GM21723 (cell line): ENCODE results near the gene NEMP2.

ENCODE experiments used
- ATAC-seq: cut with Tn5 transposase; IDR thresholded peaks from one replicate; pipeline ENCODE4 v1.9.1; 2021; ENCODE audit warnings: mild to moderate bottlenecking, moderate library complexity; ENCODE audit not compliant: unreplicated experiment

Gene NEMP2

DNA sequence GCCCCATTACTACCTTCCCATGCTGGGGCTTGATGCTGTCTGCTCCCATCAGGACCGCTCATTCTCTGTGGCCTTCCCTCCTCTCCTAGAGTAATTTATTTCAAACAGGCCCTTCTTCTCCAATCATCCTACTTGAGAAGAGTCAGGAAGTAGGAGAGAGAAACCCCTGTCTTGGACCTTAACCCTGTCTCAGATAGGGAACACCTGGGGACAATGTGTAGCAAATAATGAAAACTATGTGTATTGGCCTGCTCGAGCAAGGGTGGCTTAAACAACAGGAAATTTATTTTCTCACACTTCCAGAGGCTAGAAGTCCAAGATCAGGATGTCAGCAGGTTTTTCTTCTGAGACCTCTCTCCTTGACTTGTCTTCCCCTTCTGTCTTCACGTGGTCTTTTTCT lies 26.6 kb upstream of the NEMP2 start:
- no peak for ATAC-seq

DNA sequence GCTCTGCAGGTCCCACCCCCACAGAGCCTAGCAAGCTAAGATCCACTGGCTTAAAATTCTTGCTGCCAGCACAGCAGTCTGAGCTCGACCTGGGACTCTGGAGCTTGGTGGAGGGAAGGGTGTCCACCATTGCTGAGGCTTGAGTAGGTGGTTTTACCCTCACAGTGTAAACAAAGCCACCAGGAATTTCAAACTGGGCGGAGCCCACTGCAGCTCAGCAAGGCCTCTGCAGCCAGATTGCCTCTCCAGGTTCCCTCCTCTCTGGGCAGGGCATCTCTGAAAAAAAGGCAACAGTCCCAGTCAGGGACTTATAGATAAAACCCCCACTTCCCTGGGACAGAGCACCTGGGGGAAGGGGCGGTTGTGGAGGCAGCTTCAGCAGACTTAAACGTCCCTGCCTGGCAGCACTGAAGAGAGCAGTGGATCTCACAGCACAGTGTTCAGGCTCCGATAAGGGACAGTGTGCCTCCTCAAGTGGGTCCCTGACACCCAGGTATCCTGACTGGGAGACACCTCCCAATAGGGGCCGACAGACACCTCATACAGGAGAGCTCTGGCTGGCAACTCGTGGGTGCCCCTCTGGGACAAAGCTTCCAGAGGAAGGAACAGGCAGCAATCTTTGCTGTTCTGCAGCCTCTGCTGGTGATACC lies 20.0 kb upstream of the NEMP2 start:
- ATAC-seq, result no peak

DNA sequence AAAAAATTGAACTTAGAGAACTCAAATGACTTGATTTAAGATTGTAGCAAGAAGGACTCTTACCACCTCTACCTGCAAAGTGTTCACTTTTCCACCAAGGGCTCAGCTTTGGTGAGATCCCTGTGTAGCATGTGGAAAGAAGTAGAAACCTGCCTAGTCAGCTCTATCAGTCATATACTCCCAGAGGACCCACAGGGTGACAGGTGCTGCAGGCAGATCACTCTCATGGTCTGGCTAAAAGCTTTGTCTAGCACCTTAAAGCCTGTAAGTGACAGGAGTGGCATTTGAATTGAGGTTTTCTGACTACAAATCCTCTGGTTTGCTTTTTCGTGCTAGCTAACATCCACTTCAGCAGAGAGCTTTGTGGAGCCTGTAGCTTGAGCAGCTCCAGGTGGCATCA lies 18.7 kb upstream of the NEMP2 start:
- ATAC-seq, result no peak

DNA sequence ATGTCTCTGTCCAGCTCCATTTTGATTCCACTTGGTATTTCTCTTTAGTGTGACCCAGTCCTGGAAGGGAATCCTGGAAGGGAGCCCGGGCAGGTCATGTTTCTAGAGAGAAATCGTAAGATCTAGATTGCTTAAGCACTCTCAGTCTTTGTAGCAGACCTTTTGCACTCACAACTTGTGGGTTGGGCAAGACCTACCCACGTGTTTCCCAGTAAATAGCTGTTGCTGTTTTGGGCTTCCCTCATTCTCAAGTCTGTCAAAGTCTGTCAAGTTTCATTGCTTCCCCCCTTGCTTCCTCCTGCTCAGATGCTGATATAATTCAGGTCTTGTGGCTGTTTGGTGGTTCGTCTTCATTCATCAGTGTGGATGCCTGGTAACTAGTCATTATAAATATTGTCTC lies 17.4 kb upstream of the NEMP2 start:
- ATAC-seq, result peak; percentile 86

DNA sequence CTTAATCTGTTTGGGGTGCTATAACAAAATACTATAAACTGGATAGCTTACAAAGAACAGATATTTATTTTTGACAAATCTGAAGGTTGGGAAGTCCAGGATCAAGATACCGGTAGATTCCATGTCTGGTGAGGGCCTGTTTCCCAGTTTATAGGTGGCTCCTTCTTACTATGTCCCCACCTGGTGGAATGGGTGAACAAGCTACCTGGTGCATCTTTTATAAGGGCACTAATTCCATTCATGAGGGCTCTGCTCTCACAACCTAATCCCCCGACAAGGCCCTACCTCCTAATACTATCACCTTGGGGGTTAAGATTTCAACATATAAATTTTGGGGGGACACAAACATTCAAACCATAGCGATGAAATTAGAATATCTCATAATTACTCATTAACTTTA lies 15.6 kb upstream of the NEMP2 start:
- no peak for ATAC-seq

DNA sequence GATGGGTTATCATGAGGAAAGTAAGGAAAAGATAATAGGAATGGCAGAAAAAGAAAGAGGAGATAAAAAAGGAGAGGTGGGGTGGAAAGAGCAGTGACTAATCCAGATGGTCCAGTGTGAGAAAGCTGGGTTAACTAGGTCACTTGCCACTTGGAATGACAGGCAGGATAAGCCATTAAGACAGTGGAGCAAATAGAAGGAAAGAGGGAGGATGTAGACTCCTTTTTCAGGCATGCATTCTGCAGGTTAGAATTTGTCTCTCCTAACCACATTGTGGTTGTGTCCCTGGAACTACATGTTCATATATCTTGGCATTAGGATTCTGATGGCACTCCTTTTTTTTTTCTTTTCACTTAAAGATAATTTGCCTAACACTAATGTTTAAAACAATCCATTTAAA lies 13.4 kb upstream of the NEMP2 start:
- no peak for ATAC-seq

DNA sequence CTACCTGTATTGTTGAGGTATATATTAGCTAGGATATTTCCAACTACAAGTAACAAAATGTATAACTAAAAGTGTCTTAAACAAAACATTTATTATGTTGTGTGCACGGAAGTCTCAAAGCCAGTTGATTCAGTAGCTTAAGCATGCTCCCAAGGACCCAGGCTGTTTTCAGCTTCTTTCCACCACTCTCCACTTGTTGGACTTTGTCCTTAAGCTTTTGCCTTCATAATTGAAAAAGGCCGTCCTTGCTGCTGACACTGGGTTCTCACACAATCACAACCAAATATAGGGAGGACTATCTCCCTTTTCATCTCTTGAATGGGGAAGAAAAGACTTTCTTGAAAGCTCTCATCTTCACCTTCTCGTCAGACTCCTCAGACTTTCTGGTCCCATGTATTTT lies 12.2 kb upstream of the NEMP2 start:
- ATAC-seq, result no peak

DNA sequence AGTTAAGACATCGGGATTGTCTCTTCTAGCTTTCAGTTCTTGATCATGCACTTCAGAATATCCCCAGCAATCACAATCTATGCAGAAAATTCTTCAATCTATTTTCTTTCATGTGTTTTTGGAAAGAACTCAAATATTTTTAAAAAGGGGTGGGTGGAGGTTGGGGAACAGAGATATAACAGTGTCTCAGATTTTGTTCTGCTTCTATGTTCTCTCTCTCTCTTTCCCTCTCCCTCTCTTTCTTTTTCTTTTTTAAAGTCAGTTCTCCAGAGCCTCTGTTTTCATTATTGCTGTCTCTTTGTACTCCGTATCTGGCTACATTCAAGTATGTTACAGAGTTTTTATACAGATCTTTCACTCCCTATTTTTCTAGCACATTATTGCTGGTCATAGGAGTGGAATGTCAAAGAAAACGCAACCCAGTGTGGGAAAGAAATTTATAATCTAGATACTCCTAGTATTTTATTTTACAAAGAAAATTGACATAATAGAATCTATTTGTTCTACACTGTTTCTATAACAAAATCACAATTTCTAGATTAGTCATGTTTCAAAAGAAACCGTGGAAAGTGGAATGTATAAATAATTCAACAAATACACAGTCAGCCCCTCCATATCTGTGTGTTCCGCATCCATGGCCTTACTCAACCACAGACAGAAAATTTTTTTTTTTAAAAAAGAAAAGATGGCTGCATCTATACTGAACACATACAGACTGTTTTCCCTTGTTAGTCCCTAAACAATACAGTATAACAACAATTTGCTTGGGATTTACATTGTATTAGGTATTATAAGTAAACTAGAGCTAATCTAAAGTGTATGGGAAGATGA lies 11.2 kb upstream of the NEMP2 start:
- ATAC-seq, result no peak

DNA sequence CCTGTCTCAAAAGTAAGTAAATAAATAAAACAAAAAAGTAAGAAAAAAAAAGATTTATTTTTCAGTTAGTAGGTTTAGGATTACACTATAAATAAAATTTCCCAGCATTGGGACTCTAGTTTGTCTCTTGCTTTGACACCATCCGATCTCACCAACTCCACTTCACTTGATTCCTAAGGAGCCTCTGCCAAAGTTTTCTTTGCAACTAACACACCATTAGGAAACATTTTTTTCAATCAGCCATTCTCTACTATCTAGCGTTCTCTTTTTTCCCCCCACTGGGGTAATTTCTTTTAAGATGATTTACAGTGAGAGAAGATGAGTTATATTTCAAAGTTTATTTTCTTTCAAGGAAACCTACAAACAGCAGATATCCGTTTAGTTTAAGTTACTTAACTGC lies 10.6 kb upstream of the NEMP2 start:
- no peak for ATAC-seq

DNA sequence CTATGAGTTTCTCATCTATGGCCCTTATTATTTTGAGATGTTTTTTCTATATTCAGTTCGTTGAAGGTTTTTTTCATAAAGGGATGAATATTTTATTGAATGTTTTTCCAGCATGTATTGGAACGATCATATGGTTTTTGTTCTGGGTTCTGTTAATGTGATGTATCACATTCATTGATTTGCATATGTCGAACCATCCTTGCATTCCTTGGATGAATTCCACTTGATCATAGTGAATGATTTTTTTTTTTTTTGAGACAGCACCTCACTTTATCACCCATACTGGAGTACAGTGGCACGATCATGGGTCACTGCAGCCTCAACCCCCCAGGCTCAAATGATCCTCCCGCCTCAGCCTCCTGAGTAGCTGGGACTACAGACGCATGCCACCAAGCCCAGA lies 5.5 kb upstream of the NEMP2 start:
- no peak for ATAC-seq

DNA sequence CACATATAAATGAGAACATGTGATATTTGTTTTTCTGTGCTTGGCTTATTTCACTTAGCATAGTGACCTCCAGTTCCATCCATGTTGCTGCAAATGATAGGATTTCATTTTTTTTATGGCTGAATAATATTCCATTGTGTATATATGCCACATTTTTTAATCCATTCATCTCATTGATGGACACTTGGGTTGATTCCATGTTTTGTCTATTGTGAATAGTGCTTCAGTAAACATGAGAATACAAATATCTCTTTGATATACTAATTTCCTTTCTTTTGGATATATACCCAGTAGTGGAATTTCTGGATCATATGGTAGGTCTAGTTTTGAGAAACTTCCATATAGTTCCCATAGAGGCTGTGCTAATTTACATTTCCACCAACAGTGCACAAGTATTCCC lies 3.7 kb upstream of the NEMP2 start:
- no peak for ATAC-seq

DNA sequence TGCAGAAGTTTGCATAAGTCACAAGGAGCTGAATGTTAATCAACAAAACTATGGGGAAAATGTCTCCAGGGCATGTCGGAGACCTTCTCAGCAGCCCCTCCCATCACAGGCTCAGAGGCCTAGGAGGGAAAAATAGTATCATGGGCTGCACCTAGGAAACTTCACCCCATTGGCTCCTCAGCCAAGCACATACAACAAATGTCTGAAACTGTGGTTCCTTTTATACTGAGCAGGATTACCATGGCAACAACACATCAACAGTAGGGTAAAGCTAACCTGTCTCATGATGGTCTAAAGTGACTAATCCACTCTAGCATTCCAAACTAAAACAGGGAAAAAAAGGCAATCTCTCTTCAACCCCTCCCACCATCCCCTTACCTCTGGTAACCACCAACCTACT lies 3.2 kb upstream of the NEMP2 start:
- ATAC-seq, result no peak

DNA sequence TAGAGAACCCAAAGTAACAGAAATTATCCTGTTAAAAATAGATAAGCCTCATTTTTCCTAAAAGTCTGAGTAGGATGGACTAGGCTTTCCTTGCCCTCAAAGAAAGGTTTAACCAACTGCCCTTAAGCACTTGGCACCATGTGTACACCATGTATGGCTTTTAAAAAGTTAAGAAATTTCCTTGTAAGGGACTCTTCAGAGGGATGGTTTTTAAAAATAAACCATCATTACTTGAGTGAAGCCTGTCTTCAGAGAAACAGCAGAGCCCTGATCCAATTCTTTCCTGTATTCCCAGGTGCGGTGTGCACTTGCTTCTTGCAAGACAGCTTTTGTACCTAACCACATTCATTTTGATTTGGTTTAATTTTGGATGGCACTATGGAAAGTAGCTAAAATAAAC lies 1.1 kb upstream of the NEMP2 start:
- no peak for ATAC-seq

DNA sequence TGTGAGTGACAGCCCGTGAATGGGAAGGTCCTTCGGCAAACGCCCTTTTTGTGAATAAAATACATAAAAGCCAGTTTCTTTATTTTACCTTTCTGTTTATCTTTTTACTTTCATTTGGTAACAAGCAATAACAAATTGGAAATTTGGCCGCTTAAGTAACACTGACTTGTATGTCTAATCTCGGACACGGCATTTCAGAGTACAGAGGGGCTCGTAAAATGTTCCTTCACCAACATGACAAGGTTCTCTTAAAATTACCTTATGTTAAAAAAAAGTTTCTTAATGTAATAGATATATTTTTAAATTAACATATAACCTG lies 558 bp upstream of the NEMP2 start:
- peak; percentile 1 for ATAC-seq

DNA sequence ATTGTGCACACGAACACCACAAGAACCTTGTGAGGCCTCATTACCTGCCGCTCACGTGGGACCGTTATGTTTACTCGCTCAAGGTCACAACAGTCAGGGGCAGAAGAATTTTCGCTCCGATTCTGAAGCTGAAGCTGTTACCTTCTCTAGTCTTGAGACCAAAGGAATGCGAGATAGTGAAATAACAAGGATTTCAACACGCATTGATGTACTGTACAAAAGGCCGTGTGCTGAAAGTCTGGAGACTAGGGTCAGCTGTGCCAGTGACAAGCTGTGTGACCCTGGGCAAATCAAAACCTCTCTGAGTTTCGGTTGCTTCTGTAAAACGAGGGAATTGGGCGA lies 583 bp downstream of the NEMP2 start:
- peak; percentile 20 for ATAC-seq

DNA sequence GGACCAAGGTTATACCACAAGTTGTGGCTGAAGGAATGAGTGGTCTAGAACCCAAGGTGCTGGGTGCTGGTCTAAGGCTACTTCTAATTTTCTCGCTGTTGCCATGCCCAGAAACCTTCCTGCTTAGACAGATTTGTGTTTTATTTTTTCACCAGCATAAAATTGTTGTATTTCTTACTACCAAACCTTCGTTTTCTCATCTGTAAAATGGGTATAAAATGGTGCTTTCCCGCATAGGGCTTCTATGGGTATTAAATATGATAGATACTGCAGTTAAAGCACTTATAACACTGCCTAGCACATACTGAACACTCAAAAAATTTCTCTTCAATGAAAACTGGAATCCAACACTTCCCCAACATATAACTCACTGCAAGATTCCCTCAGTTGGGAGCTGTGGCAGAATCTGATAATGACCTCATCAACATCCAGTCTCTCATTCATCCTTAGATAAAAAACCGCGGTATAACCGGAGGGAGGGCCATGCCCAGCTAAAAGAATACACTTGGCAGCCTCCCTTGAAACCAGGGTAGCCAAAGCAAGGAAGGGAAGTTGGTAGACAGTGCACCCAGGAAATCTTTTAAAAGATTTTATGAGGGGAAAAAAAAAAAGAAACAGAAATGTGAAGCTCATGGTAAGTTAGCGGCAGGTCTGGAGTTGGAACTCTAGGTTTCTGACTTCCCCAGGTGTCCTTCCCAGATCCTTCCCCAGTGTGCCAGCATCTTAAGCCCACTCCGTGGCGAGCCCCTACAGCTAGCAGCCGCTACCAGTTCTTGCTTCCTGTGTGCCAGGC lies 1.2 kb downstream of the NEMP2 start:
- no peak for ATAC-seq

DNA sequence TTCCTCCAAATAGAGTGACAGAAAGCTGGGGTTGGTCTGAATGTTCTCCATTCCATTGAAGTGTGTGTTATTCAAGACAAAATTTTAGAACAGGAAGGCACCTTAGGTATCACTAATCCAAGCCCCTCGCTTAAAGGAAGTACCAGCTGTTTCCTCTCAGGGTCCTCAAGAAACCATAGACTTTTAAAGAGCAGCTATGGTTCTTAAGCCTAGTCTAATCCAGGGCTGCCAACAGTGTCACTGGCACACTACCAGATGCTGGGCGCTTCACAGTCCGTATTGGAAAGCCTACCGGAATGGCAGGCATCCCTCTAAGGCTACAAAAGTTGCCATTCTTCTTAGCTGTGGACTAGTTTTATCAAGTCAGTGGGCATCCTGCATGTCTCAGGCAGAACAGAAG lies 1.9 kb downstream of the NEMP2 start:
- no peak for ATAC-seq

DNA sequence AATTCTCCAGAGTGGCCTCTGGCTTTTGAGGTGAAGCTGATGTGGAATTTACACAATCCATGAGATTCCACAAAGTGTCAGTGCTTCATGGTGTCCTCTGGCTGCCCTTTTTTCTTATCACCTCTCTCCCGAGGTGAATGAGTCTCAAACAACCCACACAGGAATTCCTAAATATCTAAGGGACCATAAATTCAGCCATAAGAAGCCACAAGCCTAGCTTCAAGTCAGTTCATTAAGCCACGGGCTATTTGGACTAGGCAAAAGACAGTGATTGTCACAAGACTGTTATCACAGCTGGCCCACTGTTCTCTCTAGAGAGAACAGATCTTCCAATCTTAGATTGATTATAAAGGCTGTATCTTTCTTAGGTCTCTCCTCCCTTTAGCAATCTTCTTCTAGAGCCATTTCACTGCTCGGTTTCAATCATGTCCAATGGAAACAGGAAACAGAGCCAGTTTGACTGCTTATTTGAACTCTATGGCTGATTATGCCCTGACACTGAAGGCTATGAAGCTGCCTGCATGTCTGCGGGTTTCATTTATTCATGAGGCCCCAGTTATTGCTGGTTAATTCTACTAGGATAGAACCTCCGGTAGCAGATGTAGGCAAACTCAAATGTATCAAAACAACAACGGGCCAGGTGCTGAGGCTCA lies 4.1 kb downstream of the NEMP2 start:
- ATAC-seq, result no peak

DNA sequence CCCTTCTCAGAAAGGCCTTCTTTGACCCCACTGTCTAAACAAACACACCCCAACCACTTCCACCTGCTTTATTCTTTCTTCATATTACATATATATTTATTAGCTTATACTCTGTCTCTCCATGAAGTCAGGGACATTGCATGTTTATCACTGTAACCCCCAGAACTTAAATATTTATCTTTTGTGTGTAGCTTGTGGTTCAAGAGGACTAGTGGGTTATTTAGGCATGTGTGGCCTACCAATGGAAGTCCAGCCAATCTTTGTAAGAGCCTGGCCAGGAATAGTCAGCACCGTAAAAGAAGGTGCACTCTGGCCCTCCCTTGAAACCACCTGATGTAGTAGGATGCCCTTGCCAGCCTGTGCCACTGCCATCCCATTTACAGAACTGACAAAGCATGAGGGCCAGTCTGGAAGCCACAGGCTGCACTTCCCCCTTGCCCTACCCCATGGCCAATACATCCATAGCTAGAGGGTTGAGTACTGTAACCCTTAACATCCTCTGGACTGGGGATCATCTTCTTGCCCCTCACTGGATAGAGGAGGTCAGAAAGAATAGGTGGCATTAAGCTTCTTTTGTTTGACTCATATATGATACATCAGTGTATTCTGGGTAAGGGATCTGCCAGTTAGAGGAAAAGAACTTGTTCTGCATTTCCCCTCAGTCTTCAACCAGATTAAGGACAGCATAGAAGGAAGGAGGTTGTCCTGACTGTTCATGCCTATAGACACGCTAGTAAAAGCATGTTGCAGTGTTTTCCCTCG lies 4.9 kb downstream of the NEMP2 start:
- ATAC-seq, result no peak

DNA sequence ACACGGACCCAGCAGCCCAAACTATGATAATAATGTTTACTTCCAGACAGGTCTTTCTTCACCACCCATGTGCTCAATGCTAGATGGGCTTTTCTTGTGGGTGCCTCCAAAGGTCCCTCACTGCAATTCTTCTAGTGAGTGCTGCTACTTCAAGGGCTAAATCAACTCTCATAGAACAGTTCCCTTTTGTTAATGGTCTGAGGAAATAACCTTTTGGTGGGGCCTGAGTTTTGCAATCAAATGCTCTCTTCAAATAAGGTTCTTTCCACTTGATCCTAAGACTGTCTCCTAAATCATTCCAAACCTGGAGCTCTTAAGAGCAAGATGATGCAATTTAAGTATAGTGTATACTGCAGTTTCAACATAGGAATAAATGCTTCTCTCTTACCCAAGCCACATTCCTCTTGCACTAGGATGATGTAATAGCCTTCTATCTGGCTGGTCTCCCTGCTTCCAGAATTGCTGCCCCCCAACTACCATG lies 6.0 kb downstream of the NEMP2 start:
- no peak for ATAC-seq

DNA sequence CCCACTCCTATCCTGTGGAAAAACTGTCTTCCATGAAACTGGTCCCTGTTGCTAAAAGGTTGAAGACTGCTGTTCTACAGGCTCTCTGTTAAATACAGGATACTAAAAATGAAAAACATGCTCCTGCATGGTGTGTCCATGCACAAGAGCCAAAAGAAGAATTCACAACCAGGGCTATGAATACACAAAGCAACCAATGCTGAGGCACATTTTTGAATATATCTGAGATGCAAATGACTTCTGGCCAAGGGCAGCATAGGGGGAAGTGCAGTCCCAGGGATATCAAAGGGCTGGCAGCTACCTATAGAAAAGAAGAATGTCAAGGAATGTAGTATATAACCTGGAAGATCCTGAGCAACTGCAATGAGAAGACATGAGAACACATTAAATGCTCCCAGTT lies 6.6 kb downstream of the NEMP2 start:
- no peak for ATAC-seq
